ENCODE measurements around the gene VOPP1. TPM values are rescaled to one million over a fixed set of nuclear protein-coding genes. Genes with fewer than 3 reads are reported as not detected.

The VOPP1 gene
- total RNA-seq, 4 donors from 2014 or later, result 15.1 to 29.8 (median 22.9) TPM

DNA sequence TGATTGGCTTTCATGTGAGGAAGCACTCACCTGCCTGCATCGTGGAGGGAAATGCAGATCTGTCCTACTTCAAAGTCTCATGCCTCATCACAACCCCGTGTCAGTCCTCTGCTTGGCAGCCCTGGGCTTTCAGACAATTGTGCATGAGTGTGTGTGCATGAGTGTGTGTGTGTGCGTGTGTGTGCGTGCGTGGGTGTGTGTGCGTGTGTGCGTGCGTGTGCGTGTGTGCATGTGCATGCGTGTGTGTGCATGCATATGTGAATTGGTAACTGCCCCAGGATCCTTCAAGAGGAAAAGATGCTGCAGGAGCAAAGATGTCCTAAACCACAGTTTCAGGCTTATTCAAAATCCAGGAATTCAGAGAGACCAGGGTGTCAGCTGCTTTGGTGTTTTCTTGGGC is 135.8 kb downstream of the VOPP1 start:
- H3K4me3 ChIP-seq (ENCODE audit: low read depth, poor library complexity, severe bottlenecking), result no peak overlapping the region
- 77 to 83% methylated on average over 10 of the region's 10 CpGs for WGBS, 2 donors
- intact Hi-C loops (cut with DNase I; ENCODE audit: low total_unique reads), result no loop called here
- DNase-seq (ENCODE audit: low spot score in 2 of 2), result no peak
- no peak for TF ChIP-seq POLR2A (IDR thresholded peaks at IDR 0.05)
- TF ChIP-seq, protein P1, sequence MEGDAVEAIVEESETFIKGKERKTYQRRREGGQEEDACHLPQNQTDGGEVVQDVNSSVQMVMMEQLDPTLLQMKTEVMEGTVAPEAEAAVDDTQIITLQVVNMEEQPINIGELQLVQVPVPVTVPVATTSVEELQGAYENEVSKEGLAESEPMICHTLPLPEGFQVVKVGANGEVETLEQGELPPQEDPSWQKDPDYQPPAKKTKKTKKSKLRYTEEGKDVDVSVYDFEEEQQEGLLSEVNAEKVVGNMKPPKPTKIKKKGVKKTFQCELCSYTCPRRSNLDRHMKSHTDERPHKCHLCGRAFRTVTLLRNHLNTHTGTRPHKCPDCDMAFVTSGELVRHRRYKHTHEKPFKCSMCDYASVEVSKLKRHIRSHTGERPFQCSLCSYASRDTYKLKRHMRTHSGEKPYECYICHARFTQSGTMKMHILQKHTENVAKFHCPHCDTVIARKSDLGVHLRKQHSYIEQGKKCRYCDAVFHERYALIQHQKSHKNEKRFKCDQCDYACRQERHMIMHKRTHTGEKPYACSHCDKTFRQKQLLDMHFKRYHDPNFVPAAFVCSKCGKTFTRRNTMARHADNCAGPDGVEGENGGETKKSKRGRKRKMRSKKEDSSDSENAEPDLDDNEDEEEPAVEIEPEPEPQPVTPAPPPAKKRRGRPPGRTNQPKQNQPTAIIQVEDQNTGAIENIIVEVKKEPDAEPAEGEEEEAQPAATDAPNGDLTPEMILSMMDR (IDR thresholded peaks at IDR 0.05), result no peak

DNA sequence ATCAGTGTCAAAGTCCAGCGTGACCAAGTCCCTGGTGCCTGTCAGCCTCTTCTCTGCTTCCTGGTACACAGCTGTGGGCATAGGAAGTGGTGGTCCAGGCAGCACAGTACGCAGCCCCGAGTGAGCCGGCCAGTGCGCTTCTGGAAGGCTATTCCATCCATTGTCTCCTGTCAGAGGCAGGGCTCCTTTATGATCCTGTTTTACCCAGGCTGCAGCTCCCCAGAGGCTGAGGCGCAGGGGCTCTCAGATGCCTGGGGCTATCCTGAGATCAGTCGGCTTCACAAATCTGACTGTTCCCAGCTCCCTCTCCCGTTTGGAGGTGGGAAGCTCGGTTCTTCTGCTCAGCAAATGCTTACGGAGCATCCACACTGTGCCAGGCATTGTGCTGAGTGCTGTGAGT is 136.8 kb downstream of the VOPP1 start:
- no peak overlapping the region for H3K4me3 ChIP-seq (ENCODE audit: low read depth, poor library complexity, severe bottlenecking)
- DNase-seq (ENCODE audit: low spot score in 2 of 2), result no peak
- WGBS, 2 donors, result 69 to 76% methylated on average over 7 to 10 of the region's 10 CpGs
- intact Hi-C loops (cut with DNase I; ENCODE audit: low total_unique reads), result no loop called here
- TF ChIP-seq, protein P1 (IDR thresholded peaks at IDR 0.05), result no peak
- TF ChIP-seq POLR2A (IDR thresholded peaks at IDR 0.05), result no peak

DNA sequence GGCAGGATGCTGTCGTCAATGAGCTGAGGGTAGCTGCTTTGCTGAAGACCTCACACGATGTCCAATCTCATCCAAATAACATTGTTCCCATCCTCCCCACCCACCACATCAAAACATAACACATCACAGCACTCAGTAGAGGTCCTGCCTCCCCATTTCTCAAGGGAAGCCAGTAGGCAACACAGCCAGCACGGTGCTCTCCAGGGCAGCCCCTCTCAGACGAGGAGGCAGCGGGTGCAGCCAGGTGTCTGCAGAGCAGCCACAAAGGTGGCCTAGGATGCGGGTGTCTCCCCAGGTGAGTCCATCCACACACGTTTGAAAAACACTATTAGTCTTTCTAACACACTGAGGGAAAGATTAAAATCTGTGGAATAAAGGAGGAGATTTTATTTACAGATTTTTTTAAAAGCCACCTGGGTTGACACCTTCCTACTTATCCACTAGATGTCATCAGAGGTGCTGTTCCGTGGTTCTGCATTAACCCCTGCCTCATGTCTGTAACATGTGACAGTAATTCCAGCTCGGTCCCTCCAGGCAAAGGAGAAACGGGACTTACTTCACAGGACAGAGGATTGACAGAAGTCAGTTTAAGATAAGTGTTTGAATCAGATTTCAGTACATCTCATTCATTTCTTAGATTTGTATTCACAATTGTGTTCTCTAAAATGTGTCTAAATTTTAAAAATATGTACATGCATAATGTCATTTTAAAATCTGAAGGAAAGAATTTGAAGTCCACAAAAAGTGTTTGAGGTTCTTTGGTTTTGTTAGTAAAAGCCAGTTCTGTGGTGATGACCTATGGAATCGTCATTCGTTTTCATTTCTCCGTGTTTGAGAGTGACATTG is 139.1 kb downstream of the VOPP1 start:
- 63 to 64% methylated on average over 13 of the region's 13 CpGs for WGBS, 2 donors

DNA sequence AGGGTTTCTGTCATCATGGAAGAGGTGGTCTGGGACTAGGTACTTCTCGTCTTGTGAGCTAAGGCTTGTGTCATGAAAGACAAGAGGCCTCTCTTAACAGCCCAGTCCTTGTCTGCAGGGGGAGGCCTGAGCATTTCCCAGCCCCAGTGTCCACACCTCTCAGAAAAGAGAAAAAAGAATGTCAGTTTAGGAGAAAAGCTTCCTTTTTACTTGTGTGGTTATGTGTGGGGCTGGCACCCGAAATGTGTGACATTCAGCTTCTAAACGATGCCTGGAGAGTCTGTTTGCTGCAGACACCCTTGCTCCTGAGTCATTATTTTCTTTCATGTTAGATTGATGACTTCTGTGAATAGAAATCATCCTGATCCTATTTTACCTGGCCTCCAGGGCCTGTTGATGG is 139.8 kb downstream of the VOPP1 start:
- no peak overlapping the region for H3K4me3 ChIP-seq (ENCODE audit: low read depth, poor library complexity, severe bottlenecking)
- intact Hi-C loops (cut with DNase I; ENCODE audit: low total_unique reads), result no loop called here
- no peak for DNase-seq (ENCODE audit: low spot score in 2 of 2)
- no peak for TF ChIP-seq POLR2A (IDR thresholded peaks at IDR 0.05)
- TF ChIP-seq, protein P1 (IDR thresholded peaks at IDR 0.05), result no peak
- 74 to 78% methylated on average over 3 of the region's 3 CpGs for WGBS, 2 donors

More for the DNA sequence above, 139.1 kb downstream of the VOPP1 start:
- H3K4me3 ChIP-seq (ENCODE audit: low read depth, poor library complexity, severe bottlenecking), result no peak overlapping the region
- TF ChIP-seq, protein P1 (IDR thresholded peaks at IDR 0.05), result no peak
- TF ChIP-seq POLR2A (IDR thresholded peaks at IDR 0.05), result no peak
- intact Hi-C loops (cut with DNase I; ENCODE audit: low total_unique reads), result no loop called here
- no peak for DNase-seq (ENCODE audit: low spot score in 2 of 2)

DNA sequence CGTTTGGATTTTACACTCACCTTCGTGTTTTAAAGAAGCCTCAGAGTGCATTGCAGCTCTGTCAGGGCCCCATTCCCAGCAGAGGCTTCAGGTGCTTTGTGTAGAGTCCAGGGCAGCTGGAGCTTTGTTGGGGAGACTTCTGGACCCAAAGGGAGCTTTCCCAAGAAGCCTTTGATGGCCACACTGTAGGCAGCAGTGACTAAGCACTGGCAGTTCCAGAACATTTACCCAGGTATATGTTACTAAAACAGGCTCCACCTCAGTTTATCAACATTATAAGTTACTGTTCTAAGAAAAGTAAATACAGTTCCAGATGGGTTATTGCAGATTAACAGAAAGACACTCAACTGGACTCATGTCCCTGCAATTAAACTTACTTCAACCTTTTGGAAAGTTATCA is 140.4 kb downstream of the VOPP1 start:
- no peak for TF ChIP-seq POLR2A (IDR thresholded peaks at IDR 0.05)
- TF ChIP-seq, protein P1 (IDR thresholded peaks at IDR 0.05), result no peak
- 35 to 63% methylated on average over 2 of the region's 2 CpGs for WGBS, 2 donors
- DNase-seq (ENCODE audit: low spot score in 2 of 2), result no peak
- H3K4me3 ChIP-seq (ENCODE audit: low read depth, poor library complexity, severe bottlenecking), result no peak overlapping the region
- intact Hi-C loops (cut with DNase I; ENCODE audit: low total_unique reads), result no loop called here
